Breast epithelium (tissue), 3 donors: Measurements from ENCODE around the gene CRIM1.

Source experiments
- POLR2A ChIP-seq: fragments of 450-650 bp; IDR thresholded peaks from one replicate; pipeline ENCODE4 v1.6.1; 2016; ENCODE audit warnings: antibody characterized with exemption, mild to moderate bottlenecking, moderate library complexity
- POLR2AphosphoS5 ChIP-seq, 3 donors: sonication (generic); formaldehyde crosslinking; IDR thresholded peaks; one replicate each; pipeline ENCODE4 v1.6.1; 2017; ENCODE audit warnings: antibody characterized with exemption in 3 of 3
- TF ChIP-seq, protein P1 (sequence below), 3 donors: fragments of 450-650 bp; IDR thresholded peaks; one replicate each; pipeline ENCODE4 v1.5.1; 2016 to 2017; ENCODE audit warnings: antibody characterized with exemption in 3 of 3, mild to moderate bottlenecking in 3 of 3, moderate library complexity in 3 of 3

GRCh38 chr2:36376992-36377738 is 21.6 kb downstream of the CRIM1 start:
- TF ChIP-seq, protein P1, sequence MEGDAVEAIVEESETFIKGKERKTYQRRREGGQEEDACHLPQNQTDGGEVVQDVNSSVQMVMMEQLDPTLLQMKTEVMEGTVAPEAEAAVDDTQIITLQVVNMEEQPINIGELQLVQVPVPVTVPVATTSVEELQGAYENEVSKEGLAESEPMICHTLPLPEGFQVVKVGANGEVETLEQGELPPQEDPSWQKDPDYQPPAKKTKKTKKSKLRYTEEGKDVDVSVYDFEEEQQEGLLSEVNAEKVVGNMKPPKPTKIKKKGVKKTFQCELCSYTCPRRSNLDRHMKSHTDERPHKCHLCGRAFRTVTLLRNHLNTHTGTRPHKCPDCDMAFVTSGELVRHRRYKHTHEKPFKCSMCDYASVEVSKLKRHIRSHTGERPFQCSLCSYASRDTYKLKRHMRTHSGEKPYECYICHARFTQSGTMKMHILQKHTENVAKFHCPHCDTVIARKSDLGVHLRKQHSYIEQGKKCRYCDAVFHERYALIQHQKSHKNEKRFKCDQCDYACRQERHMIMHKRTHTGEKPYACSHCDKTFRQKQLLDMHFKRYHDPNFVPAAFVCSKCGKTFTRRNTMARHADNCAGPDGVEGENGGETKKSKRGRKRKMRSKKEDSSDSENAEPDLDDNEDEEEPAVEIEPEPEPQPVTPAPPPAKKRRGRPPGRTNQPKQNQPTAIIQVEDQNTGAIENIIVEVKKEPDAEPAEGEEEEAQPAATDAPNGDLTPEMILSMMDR (IDR thresholded peaks at IDR 0.05), result no peak
- TF ChIP-seq POLR2A, result no peak
- TF ChIP-seq POLR2AphosphoS5 (IDR thresholded peaks at IDR 0.05), result no peak
